AG20443 (cell line): ENCODE data around the gene SOAT1.
"Not testable (repeated sequence)": the region's sequence is repeated elsewhere in the genome, so short reads cannot be mapped to it uniquely, and the experiment has no call there.

ENCODE experiments used
- DNase-seq: peaks from one replicate; pipeline ENCODE4 v3.0.0; 2012; ENCODE audit warnings: low spot score, mixed read lengths

SOAT1 gene

DNA sequence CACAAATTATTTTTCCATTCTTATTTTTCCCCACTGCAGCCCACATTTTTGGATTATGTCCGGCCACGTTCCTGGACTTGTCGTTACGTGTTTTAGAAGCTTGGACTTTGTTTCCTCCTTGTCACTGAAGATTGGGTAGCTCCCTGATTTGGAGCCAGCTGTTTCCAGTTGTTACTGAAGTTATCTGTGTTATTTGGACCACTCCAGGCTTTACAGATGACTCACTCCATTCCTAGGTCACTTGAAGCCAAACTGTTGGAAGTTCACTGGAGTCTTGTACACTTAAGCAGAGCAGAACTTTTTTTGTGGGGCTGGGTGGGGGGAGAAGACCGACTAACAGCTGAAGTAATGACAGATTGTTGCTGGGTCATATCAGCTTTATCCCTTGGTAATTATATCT, 59.9 kb downstream of the SOAT1 start:
- DNase-seq: peak; percentile 67

DNA sequence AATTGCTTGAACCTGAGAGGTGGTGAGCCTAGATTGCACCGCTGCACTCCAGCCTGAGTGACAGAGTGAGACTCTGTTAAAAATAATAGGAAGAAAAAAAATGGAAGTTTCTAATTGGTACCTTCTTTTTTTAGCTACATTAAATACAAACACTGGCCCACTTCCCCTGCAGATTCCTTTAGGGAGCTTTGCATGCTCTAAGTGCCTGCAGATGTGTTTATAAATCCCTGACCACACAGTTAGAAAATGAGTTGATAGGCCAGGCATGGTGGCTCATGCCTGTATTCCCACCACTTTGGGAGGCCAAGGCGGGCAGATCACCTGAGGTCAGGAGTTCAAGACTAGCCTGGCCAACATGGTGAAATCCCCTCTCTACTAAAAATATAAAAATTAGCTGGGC, 68.0 kb downstream of the SOAT1 start:
- not testable (repeated sequence) for DNase-seq

DNA sequence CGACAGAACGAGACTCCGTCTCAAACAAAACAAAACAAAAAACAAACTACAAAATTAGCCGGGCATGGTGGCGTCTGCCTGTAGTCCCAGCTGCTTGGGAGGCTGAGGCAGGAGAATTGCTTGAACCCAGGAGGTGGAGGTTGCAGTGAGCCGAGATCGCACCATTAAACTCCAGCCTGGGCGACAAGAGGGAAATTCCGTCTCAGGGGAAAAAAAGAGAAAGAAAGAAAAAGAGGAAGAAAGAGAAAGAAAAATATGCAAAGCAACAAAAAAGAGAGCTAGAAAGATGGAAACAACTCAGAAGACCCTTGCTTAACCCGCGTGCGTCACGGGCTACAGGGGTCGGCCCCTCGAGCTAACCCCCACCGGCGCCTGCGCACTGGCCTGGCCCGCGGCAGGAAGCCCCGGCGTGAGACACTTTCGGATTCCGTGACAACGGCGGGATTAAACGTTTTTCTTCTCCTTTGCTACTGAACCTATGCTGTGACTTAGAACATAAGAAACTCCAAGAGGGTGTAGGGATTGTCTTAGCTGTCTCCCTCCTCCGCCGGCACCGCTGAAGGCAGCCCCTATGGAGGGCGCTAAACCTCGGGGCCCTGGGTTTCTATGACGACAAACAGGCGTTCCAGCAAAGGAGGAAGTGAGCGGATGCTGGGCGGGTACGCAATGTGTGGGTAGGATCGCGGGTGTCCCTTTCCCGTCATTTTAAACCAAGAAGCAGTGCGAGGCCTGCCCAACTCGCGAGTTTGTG, 71.9 kb downstream of the SOAT1 start, which contains the start of gene AXDND1:
AXDND1 (plus strand) TSS at position 630 of the 751 bp plus-strand sequence. CDS start 539 bp downstream, outside the sequence.
- DNase-seq: peak; percentile 93

DNA sequence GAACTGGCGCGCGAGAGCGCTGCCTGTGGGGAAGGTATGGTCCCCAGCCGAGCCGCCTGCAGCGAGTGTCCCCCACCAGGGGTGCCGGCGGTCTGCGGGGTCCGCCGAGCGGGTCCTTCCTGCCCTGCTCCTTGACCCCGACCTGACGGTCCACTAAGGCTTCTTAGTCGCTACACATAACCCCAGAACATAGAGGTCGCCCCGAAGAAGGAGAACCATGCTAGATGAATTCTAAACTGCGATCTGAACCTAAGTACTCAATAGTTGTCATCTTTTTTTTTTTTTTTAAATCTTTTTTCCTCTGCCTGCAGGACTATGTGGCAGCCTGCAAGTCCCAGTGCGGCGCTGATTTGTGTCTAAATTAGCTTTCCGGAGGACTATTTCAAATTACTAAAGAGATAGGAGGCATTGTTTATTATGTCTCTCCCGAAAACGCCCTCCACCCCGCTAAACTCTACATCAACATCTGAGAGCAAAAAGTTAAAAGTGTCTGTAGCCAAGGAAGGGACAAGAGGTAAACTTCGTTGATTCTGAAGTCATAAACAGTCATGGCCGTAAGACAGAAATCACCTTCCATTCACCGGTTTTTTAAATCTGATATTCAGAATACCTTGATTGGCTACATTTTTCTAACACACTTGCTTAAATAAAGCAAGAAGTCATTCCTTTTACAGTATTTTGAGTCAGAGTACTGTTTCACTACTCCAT, 72.7 kb downstream of the SOAT1 start:
- DNase-seq: peak; percentile 27

DNA sequence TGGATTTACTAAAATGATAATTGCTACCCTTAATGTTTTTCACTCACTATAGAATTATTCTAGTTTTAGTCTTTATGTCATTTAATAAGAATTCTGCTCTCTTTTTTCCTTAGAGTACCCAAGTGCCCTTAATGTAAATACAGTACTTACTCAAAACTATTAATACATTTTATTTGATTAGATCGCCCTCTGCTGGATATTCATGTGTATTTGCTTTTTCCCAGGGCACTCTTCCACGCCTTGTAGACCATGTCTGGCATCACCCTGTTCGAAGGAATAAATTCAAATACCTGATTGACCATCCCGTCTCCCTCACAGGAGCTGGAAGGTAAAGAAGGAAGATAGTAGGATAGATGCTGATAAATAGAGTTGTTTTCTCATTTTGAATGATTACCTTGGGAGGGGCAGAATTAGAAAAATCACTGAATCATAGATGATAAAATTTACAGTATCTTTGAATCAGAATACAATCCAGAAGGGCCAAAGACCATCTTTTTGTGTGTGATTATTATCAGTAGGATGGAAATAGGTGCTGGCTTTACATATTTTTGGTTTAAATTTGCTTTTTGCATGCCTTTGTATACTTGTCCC, 76.2 kb downstream of the SOAT1 start:
- DNase-seq: peak; percentile 65

DNA sequence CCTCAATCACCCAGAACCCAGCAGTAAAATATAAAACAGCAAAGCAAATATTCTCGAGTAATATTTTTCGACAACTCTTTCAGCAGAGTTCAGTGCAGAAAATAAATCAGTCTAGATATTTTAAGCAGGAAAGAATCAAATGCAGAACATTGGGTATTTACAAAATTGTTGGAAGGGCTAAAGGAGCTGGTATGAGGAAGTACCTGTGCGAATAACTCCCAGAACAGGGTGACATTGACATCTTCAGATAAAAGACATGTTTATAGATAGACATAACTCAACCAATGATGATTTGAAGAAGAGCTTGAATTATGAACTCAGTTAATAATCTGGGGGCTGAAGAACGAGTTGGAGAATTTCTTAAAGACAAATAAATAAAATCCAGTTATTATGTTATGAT, 78.6 kb downstream of the SOAT1 start:
- no peak for DNase-seq

DNA sequence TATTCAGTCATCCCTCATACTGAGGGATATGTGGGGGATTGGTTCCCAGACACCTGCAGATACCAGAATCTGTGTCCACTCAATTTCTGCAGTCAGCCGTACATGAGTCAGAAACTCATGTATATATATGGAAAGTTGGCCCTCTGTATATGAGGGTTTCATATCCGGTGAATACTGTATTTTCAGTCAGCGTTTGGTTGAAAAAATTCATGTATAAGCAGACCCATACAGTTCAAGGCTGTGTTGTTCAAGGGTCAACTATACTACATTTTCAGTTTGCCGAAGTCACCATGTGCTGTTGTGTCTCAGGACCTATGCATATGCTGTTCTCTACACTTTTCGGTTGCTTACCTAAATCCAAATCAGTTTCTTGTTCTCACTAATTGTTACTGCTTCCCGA, 82.6 kb downstream of the SOAT1 start:
- DNase-seq: no peak

DNA sequence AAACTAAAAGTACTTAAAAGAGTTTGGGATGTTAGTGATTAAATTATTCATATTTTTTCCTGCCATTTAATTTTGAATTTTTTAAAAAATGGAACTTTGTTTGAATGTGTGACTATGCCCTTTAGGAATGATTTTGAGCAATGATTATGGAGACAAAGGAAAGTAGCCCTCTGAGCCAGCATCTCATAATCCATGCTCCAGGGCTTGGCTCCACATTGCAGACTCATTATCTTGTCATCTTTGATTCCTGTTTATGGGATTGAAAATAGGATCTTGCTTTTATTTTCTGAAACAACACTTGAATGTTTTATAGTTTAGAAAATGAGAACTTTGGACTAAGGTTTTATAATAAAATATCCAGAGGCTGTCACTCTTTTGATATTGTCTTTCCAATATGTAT, 86.7 kb downstream of the SOAT1 start:
- peak; percentile 36 for DNase-seq

DNA sequence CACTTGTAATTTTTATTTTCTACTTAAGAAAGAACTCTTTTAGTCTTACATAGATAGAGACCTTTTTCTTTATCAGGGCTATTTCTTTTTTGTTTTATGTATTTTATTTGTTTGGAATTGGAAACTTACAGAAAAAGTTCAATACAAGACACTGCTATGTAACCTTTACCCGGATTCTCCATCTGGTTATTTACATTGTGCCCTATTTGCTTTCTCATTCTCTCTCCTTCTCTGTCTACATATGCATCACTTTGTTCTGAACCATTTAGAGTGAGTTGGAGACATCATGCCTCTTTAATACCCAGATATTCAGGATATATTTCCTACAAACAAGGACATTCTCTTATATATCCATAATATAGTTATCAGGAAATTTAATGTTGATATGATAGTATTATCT, 90.4 kb downstream of the SOAT1 start:
- no peak for DNase-seq

DNA sequence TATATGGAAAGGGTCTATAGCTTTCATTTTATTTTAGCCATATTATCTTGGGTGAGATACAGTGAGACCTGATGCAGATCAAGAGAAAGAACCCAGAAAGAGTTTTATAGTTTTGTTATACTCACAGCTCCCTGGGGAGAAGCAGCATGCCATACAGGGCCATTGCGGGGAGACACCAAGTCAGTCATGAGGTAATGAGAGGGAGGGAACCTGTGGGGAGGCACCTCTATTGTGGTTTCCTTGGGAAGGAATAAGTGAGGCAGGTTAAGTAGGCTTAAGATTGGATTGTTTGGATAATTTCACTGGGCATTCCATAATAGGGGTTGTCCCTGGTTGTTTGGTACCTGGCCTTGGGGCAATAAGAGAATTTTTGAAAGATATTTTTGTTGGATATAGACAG, 91.9 kb downstream of the SOAT1 start:
- DNase-seq: no peak

DNA sequence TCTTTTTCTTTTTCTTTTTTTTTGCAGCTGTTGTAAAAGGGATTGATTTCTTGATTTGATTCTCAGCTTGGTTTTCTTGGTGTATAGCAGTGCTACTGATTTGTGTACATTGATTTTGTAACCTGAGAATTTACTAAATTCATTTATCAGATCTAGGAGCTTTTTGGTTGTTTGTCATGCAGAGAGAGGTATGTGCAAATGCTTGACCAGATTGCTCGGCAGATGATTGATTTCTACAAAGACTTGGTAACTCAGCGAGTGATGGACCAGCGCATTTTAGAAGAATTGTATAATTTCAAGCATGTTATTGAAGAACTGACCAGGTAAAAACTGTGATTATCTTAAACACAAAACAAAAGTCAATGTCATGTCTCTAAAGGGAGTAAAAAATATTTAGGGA, 100.1 kb downstream of the SOAT1 start:
- no peak for DNase-seq

DNA sequence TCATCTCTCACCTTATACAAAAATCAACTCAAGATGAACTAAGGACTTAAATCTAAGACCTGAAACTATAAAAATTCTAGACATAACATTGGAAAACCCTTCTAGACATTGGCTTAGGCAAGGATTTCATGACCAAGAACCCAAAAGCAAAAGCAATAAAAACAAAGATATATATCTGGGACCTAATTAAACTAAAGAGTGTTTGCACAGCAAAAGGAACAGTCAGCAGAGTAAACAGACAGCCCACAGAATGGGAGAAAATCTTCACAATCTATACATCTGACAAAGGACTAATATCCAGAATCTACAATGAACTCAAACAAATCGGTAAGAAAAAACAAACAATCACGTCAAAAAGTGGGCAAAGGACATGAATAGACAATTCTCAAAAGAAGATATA, 105.8 kb downstream of the SOAT1 start:
- DNase-seq: not testable (repeated sequence)
